HG02642 (cell line): ENCODE data around the gene ROR2.

Experiments used
- ATAC-seq: cut with Tn5 transposase; IDR thresholded peaks from one replicate; pipeline ENCODE4 v1.9.1; 2021; ENCODE audit warnings: mild to moderate bottlenecking; ENCODE audit not compliant: unreplicated experiment, poor library complexity

The ROR2 gene

DNA sequence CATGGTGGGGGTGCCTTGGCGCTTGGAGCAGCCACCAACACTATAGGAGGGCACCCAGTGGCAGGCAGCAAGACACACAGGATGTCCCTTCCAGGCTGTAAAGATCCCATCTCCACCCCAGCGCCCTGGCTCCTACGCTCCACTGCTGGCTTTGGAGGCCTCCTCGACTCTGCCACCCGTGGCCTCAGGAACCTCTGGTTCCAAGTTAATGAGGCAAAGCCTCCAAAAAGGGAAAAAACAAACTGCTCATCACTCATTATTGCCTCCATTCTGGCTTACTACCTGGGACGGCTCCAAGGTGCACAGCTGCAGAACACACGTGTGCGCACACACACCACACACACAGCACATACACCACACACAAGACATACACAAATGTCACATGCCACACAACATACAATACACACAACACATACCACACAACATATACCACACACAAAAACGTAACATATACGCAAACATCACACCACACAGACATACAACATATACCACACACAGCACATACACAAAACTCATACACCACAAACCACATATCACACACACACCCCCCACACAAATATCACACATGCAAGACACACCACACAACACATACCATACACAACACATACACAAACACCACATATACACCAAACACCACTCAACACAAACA is 45.3 kb downstream of the ROR2 start:
- no peak for ATAC-seq

DNA sequence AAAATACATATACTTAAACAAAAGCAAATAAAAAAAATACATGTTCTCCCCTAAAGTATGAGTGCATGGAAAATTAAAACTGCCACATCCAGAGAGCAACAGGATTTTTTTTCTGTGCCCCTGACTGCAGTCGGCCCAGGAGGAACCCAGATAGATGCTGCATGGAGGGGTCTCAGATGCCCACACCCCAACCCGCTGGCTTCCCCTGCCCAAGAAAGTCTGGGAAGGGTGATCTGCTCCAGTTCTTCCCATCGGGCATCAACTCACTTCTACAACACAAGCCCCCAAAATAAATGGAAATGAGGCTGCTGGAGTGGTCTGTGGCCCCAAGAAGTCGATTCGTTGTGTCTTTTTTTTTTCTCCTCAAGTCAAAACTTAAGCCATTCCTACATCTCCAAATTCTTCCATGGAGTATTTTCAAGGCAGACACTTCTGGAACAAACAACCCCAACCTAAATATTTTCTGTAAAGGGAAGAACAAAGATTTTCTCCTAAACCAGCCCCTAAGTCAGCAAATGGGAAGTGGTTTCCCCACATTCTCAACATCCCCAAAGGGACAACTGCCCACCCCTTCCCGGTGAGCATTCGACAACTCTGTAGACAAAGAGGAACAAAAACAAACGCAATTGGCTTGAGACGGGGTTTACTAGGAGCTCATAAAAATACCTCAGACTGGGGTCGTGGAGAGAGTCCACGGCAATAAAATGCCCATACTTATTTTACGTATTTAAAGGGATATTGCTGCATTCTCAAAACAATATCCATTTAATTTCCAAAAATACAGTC is 46.7 kb downstream of the ROR2 start:
- ATAC-seq, result no peak

DNA sequence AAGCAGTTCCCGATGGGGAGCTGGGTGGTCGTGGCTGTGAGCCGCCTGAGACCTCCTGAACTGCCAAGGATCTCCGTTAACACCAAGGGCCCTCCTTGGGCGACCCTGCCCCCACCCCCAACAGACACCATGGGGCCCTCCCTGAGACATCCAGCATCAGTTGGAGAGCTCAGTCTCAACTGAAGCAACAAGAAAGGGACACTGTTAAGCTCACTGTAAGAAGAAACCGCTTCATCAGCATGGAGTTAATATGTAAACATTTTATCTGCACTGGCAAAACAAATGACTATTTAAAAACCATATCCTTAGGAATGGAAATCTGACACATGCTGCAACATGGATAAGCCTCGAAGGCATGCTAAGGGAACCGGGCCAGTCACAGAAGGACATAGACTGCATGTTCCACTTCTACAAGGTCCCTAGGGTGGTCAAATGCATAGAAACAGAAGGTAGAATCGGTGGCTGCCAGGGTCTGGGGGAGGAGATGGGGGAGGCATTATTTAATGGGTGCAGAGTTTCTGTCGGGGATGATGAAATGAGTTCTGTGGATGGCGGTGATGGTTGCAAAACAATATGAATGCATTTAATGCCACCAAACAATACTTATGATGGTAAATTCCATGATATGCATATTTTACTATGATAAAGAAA is 47.4 kb downstream of the ROR2 start:
- no peak for ATAC-seq

DNA sequence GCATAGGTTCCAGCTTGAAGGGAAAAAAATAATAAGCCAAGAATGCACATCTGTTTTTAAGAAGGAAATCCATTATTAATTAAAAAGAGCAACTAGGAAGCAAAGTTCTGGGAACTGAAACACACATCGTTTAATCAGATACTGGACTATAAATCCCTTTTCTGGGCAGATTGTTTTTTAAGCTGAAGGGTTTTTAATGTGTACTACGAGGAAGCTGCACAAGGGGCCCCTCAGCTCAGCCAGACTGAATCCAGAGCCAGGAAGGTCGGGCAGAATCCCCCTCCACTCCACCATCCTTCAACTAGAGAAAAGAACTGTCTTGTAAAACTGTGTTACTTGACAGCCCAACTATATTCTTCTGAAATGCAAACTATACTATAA is 49.2 kb downstream of the ROR2 start:
- no peak for ATAC-seq

DNA sequence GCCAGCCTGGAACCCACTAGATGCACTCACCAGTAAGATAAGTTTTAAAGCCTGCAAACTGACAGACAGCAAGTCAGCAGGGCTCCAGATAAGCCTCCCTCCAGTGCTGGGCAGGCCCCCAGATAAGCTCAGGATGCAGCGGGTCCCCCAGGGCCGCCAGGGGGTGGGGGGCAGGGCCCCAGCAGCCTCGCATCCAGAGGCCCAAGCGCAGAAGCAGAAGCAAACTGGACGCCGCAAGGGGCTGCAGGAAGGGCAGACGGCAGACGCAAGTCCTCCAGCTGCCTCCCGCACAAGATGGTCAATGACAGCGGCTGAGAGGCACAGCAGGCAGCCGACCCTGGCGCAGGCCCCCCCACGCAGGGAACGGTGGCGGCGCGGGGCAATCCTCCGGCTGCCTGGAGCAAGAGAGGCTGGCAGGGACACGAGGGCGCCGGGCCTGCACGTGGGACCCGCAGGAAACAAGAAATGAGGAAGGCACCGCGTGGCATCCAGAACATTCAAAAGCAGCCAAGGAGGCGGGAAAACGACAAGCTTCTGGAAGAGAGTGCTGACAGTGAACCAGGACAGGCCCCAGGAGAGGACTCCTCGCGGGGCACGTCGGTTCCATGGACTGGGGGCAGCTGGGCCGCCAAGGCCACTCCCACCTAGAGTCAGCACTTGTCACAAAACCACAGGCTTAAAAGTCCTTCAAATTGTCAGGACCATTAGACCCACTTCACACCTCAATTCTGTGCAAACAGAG is 49.8 kb downstream of the ROR2 start:
- no peak for ATAC-seq

DNA sequence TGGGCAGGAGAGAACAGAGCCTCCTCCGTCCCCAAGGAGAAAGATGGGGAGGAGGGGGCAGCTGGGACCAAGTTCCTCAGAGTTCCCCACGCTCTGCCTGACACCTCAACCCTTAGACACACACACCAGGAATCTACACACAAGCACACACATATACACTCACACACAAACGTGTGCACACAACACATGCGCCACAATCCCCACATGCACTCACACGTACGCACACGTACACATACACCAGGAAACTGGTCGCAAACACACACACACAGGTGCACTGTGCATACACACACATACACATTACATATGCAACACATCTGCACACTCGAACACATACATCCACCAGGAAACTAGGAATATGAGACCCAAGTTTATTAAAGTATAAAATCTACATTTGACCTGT is 50.4 kb downstream of the ROR2 start:
- ATAC-seq, result no peak

DNA sequence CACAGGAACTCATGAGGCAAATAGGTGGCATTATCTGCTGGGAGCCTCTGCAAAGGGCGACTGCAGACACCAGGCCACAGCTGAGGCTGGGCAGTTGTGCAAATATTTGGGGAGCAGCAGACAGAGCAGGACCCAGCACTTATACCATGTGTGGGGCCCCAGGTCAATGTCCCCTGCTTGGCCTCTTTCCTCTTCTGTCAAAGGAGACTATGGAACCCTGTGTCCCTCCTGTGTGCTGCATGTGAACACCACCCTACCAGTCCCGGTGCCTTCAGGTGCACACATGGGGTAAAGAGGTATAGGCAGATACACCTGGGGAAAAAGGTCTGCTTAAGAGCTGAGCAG is 50.8 kb downstream of the ROR2 start:
- no peak for ATAC-seq

DNA sequence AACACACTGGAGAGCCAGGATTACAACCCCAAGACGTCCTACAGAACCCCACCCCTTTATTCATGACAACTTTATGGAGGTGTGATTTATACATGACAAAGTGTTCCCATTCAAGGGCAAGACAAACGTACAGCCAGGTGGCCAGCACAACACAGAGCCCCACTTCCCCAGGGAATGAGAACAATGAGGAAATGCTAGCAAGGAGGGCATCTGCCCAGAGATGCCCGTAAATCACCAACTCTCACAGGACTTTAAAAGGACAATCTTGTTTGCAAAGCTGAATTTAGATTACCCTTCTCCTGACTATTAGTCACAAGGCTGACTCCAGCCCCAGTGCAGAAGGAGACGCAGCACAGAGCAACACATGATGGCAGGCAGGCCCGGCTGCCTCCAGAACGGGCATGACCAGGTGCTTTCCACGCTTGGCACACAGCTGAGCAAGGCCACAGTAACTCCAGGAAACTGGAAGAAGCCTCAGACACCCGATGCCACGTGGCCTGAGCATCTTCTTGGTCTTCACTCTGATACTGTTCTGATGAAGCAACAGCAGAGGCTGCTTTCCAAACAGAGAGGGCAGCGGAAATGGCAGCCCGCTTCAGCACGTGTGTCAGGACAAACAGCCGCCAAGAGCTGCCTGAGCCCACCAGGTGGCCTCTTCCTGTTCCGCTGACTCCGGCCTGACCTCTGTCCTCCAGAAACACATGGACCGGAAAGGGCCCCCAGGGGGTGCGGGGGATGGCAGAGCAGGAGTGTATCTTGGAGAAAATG is 51.4 kb downstream of the ROR2 start:
- ATAC-seq, result no peak

DNA sequence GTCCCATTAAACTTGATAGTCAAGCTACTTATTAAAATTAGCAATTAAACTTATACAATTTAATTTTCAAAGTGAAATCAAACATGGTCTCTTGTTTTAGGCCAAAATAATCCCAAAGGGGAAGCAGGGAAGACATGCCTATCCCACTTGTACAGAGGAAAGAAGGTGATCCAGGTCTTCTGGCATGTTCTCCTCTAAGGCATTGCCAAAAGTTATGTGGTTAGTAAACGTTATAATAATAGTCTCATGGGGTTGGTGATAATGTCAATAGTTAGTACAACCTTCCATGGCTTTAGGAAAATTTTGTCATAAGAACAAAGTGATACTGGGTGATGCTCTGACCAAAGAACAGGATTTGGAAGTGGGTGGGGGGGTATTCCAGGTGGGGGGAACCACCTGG is 52.8 kb downstream of the ROR2 start:
- no peak for ATAC-seq

DNA sequence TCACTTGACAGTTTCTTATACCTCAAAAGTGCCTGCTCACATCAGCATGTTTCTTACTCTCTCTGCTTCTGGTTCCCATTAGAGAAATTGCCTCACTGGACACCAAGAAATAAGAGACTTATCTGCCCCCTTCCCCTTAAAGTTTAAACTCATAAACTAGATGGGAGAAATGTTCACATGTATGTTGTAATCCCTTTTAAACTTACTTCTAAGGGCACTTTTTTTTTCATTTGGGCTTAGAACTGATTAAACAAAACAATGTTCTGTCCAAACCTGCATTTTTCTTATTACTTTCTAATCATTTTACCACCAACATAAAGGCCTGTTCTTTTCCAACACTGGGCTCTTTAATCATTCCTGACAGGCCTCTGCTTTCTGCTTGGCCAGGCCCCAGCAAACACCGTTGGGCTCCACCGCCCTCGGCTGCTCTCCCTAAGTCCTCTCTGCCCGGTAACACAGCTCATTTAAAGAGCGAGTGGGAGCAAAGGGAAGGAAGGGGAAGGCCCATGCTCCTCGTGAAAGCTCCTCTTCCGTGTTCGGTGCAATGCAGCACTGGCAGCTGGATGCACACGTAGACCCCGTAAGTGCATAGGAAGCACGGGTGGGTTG is 53.4 kb downstream of the ROR2 start:
- ATAC-seq, result no peak

DNA sequence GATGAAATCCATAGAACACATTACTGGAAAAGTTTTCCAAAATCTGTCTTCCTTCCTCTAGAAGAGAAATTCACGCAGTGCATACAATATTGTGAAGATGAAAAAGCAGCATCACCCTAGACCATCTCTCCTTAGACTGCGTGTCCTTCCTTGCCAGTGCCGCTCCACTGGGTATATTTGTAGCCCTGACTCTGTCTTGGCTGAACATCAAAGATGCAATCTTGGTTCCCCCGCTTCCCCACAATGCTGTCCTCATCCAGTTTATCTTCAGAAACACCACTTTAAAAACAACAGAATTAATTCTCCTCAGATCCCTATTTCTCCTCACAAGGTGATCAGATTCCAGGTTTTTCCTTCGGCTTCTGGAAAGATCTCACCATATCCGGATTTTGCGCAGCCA is 53.9 kb downstream of the ROR2 start:
- ATAC-seq, result no peak

DNA sequence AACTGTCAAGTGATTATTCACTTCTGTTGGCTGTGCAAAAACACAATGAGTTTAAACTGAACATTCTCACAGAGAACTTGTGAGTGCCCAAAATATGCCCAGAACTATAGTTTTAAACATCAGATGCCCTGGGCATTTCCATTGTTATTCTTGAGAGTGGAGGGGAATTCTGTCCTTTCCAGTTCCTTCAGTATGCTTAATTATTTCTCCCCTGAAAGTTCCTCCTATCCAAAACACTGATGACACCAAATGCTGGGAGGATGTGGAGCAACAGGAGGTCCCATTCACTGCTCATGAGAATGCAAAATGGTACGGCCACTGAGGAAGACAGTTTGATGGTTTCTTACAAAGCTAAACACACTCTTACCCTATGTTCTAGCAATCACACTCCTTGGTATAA is 55.5 kb downstream of the ROR2 start:
- no peak for ATAC-seq

DNA sequence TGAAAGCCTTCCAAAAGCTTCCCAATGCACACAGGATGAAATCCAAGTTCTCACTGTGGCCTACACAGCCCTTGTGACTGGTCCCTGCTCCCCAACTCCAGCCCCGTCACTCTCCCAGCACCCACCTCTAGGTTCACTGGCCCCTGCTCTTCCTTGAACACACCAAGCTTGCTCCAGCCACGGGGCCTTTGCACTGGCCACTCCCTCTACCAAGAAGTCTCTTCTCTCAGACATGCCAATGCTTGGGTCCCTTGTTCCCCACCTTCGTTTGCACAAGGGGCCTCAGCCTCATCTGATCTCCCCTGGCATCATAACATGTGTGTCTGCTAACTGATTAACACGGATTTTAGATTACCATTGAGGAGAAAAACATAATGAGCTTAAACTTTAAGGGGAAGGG is 56.0 kb downstream of the ROR2 start:
- no peak for ATAC-seq

DNA sequence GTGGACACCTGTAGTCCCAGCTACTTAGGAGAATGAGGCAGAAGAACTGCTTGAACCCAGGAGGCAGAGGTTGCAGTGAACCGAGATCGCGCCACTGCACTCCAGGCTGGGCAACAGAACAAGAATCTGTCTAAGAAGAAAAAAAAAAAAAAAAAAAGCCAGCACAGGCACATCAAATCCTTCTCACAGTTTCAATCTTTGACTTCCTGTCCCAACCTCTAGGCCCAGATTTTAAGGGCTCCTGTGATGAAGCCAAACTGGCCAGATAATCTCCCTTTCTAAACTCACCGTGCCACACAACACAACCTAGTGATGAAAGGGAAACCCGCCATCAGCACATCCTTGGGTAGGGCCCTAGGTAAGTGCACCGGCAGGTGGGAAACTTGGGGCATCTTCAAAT is 58.1 kb downstream of the ROR2 start:
- ATAC-seq, result no peak

DNA sequence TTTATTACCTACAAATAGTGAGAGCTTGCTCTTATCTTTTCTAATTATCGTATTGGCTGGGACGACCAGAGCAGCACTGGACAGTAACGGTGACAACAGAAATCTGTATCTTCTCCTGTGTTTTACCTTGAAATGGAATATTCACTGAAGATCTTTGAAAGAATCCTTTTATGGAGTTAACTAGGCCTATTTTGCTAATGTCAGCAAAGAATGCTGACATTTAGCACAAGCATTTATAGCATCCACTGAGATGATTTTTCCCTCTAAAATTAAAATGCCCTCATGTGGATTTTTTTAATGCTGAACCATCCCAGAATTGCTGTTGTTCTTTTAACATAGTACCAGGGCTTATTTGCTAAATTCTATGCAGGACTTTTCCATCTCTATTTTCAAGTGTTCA is 59.4 kb downstream of the ROR2 start:
- no peak for ATAC-seq

DNA sequence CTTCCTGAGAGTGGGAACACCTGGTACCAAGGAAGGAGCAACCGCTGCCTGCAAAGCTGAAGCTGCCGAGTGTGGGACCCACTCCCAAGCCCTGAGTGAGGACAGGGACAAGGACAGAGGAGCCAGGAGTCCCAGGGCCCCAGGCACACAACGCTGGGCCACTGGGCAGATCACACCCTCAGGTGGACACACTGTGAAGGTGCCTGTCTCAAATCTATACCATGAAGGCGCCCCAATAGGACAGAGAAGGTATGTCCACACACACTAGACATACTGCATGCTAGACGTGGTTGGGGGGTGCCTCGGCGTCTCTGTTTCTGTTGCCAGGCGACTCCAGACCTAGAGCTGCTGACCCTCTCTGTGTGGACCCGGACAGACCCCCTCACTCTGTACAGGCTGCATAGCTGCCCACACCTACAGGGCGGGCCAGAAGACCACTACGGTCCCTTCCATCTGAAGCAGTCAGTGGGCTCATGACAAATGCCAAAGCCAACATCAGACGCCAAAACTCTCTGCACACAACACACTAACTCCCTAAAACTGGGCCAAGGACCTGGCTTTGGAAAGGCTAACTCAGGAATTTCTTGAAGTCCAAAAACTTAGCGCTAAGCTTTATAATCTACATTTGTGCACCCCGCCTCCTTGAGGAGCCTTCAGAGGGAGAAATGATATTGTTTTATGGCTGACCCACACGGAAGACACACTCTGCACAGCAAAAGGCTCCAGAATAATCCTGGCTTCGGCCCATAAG is 60.7 kb downstream of the ROR2 start:
- ATAC-seq, result no peak

DNA sequence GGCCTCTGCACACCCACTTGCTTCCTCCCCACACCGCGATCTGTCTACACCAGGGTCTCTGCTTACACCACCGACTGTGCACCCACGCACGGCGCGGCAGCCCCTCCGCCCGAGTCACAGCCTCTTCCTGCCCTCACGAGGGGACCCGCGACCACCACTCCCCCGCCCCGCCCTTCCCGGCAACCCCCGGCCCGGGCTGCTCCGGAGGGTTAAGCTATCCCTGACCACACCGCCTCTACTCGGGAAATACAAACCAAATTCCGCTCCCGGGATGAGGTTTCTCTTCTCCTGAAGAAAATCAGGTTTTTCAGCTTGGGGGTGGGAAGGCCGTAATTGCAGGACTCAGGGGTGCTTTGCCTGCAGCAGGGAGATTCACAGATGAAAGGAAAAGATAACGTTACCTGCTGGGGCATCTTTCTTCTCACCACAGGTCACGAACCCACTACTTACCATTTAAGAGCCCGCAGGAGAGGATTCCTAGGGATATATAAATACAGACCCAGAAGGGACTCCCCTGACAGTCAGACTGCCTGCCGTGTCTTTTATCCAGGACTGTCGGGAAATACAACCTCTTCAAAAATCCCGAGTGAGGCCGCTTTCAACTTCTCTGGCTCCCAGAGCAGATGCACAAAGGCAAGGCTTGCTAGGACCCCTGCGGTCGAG is 63.5 kb downstream of the ROR2 start:
- no peak for ATAC-seq

DNA sequence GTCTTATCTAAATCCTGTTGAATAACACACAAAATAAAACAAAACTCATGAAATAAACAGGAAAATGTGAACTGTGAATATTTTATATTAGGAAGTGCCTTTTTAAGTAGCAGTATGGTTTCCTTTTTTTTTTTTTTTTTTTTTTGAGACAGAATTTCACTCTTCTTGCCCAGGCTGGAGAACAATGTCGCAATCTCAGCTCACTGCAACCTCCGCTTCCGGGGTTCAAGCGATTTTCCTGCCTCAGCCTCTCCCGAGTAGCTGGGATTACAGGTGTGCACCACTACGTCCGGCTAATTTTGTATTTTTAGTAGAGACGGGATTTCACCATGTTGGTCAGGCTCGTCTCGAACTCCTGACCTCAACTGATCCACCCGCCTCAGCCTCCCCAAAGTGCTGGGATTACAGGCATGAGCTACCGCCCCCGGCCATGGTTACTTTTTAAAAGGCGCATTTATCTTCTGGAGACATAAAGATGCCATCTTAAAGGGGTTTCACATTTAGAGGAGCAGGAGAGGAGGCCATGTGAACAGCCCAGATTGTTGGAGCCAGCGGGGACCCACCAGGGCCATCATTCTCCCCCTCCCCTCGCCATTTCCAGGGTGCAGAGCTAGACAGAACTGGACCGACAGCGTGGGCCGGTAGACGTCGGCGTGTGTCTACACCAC is 64.1 kb downstream of the ROR2 start:
- no peak for ATAC-seq
